Left renal pelvis (tissue), 4 donors: ENCODE results near the gene PKDREJ. TPM values are rescaled to one million over a fixed set of nuclear protein-coding genes. Genes with fewer than 3 reads are reported as not detected.

ENCODE experiments used
- DNase-seq, 4 donors: peaks; one replicate each; pipeline ENCODE4 v3.0.0-alpha.2; 2013; ENCODE audit warnings: low read depth in 4 of 4, low spot score in 3 of 4
- polyA plus RNA-seq, 4 donors: library from polyadenylated mRNA; unstranded; fragments of 120-200 nt; gene quantifications; one replicate each; pipeline ENCODE4 v1.2.1, GENCODE V29; 2013; ENCODE audit not compliant: insufficient read length in 4 of 4

The PKDREJ gene
- polyA plus RNA-seq, 4 donors: 0.20 to 0.52 (median 0.35) TPM

DNA sequence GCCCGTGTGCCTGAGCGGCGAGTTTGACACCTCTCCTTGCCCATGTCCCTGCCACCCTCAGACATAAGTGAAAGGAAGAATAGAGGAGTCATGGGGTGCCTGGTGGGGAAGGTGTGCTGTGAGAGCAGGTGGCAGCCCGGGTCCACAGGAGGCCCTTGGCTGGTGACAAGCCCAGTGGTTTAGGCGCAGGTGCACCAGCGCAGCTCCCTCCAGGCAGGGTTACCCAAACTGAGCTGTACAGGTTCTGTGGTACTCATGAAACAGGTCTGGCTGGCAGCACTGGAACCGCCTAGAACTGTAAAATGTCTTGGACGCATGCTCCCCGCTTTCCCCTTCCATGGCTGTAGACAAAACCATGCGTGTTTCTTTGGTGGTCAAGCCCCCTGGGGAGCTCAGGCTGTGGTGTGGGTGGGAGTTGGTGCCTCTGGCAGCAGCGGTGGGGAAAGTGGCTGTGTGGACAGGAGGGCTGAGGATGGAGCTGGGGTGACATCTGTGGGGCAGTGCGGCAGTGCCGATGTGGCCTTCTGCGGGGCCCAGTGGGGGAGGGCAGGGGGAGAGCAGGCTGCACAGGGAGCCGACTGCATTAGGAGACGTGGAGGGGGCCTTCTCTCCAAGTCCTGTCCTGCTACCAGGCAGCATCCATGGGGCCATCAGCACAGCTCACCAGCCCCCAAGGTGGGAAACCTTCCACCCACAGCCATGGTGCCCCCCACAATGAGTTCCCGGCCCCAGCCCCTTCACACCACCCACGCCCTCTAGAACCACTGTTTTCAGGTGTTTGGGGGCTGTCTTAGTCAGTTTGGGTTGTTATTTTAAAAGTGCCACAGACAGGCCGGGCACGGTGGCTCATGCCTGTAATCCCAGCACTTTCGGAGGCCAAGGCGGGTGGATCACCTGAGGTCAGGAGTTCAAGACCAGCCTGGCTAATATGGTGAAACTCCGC is 28.0 kb upstream of the PKDREJ start:
- DNase-seq: no peak

DNA sequence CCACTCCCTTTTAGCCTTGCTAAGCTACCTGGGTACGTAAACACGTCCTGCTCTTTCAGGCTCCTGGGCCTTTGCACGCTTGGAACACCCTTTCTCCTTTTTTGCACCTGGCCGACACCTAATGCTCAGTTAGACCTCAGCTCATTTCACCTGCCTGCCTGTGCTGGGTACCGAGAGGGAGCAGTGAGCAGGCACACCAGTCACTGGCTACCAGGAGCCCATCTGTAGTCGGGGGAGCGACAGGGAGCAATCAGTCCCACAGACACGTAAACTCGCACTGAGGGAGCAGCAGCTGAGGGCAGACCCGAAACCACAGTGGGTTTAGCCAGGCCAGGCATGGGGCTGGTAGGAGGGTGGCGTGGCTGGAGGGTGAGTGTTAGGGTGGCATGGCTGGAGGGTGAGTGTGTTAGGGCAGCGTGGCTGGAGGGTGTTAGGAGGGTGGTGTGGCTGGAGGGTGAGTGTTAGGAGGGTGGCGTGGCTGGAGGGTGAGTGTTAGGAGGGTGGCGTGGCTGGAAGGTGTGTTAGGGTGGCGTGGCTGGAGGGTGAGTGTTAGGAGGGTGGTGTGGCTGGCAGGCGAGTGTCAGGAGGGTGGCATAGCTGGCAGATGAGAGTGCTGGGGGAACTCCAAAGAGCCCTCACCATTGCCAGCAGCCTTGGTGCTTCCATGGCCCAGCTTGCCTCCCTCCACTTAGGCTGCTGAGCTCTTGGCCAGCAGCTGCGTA is 27.1 kb upstream of the PKDREJ start:
- no peak for DNase-seq

DNA sequence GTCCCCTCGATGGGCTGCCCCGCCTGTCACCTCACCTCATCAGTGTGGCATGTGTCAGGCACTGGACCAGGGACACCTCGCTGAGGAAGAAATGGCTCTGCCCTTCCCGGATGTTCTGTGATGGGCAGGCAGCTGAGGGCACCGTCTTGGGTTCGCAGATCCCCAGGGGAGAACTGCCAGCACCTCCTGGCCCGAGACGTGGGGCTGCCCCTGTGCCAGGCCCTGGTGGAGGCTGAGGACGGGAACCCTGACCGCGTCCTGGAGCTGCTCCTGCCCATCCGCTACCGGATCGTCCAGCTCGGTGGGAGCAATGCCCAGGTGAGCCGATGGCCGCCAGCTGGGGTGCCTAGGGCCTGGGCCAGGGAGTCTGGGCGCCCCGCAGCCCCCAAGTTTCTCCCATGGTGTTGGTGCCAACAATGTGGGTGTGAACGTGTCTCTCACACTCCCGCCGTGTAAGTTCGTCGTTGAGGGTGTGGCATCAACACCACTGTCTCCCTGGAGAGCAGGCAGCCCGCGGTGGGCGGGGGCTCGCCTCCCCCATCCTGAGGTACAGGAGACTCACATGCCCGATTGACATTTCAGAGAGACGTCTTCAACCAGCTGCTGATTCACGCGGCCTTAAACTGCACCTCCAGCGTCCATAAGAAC is 26.2 kb upstream of the PKDREJ start:
- no peak for DNase-seq

DNA sequence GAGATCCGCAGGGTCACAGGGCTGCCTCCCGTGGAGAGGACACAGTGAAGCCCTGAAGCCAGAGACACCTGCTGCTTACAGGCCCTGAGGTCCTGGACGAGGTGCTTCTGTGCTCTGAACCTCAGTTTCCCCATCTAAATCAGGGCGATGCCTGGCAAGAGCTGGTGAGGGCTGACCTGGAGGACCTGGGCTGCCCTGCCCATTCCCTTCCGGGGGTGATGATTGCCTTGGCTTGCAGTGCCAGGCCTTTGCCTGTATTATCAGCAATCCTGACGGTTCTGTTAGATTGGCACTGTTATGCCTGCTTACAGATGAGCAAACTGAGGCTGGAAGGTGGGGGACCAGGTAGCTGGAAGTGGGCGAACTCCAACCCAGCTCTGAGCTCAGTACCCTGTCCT is 25.7 kb upstream of the PKDREJ start:
- no peak for DNase-seq

DNA sequence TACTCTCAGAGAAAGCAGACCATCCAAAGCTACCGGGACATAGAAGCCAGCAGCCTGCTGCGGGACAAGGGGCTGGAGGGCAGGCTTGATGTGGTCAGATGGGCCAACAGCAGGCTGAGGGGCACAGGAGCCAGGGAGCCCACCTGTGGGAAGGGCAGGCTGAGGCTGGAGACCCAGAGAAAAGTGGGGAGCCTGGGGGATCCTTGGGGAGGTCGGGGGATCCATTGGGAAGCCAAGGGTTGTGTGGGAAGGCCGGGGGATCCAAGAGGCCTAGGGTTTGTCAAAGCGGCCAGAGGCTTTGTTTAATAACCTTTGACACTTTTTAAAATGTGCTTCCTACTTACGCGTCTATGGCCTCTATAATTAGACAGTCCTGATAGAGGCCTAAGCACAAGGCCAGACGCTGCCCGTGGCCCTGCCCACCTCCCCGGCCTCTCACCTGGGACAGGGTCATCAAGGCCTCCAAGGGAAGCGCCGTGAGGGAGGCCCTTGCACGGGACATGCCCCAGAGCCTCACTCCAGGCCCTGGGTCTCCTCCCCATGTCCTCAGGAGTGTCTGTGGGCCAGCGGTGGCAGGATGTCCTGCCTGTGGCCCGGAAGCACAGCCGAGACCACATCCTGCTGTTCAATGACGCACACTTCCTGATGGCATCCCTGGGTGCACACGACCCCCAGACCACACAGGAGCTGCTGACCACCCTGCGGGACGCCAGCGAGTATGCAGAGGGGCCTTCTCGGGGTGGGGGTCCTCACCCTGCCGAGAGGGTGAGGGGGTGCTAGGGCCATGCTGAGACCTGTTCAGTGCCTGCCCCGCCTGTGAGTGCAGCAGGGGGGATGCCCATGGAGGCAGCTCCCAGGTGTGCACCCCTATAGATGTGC is 25.0 kb upstream of the PKDREJ start:
- no peak for DNase-seq

DNA sequence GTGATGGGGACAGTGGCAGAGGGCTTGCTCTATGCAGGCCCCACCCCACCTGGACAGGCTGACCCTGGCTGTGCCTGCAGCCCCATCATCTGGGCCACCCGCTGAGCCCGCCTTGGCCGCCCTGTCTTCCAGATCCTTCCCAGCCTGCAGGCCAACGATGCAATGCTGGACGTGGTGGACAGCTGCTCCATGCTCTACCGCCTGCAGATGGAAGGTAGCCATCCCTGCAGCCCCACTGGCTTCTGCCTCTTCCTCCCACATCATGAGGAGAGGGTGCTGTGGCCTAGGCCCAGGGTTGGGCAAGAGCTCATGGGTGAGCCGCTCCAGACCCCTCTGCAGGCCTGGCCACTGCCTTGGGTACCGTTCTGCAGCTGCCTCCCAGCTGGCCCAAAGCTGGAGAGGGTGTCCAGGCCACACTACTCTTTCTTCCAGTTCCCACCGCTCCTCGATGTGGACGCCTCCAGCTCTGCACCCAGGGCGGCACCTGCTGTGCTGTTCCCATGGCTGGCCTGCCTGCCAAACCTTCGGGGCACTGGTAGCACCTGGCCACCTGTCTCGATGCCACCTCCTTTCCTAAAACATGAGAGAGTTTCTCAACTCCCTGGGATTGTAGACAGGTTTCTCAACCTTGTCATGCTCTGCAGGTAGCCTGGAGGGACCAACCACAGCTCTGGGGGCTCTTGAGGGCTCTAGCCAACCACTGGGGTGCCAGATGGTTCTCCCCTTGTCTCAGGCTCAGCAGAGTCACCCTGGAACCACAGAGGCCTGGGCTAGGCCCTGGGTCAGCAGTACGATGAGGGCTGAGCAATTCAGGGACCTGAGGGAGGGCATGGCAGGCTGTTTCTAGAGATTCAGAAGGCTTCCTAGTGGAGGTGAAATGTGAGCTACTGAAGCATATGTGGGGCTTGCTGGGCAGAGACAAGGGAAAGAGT is 24.1 kb upstream of the PKDREJ start:
- DNase-seq: no peak

DNA sequence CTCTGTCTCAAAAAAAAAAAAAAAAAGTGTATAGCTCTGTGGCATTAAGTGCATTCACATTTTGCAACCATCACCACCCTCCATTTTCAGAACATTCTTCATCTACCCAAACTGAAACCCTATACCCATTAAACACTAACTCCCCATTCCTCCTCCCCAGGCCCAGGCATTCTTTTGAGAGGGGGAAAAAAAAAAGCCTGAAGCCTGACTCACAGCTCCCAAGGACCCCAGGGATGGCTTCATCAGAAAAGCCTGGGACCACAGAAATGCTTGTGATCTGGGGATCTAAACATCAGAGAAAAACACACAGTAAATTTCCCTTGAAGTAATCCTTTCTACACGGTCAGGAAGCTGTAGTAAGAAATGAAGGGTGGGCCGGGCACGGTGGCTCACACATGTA is 22.9 kb upstream of the PKDREJ start:
- no peak for DNase-seq

DNA sequence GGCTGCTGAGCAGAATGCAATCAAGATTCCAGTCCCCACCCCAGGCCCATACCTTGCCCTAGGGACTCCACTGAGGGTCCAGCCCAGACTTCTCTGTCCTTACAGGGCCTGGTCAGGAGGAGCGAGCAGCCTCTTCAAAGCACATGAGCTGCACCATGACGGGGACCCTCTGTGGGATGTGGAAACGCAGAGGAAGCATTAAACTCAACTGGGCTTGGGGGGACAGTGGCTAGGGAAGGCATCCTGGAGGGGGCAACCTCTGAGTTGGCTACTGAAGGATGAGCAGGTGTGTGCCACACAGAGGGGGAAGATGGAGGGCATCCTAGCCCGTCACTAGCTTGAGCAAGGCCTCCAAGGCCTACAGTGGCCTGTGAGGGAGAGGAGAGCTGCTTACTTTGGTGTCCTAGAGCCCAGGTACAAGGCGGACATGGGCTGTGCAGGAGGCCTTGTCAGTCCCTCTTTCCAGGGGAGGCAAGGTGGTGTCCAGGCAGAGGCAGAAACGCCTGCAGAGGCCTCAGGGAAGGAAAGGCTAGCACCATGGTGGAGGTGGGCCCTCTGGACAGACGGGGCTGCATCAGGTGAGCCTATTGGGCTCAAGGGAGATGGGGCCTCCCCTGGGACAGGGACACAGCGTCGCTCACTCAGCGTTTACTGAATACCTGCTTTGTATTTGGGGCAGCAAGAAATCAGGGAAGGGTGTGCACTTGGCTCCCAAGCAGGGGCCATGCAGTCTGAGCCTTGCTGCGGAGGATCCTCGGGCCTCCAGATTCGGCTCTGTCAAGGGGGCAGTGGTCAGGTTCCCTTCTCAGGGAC is 18.9 kb upstream of the PKDREJ start:
- DNase-seq: no peak

DNA sequence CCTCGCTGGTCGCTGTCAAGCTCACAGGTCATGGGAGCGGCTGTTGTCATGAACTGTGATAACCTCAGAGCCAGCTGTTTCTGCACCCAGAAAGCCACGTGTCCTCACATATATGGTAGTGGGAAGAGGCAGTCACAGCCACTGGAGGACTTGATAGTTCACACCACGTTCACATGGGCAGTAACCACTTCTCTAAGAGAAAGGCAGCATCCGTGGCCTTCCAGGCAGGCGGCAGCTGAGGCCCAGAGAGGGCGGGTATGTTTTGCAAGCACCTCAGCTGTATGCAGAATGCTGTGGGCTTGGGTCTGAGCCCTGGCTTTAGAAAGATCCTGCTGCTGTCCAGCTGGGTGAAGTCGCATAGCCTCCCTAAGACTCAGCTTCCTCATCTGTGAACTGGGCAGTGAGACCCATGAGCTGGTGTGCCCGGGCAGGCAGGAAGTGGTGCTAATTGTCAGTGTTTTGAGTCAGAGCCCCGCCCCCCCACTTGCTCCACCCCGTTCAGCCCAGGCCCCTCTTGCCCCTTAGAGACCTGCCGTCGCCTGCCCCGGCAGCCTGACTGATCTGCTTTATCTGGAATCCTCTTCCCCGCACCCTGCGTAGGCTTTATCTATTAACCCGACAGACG is 18.0 kb upstream of the PKDREJ start:
- DNase-seq: no peak

DNA sequence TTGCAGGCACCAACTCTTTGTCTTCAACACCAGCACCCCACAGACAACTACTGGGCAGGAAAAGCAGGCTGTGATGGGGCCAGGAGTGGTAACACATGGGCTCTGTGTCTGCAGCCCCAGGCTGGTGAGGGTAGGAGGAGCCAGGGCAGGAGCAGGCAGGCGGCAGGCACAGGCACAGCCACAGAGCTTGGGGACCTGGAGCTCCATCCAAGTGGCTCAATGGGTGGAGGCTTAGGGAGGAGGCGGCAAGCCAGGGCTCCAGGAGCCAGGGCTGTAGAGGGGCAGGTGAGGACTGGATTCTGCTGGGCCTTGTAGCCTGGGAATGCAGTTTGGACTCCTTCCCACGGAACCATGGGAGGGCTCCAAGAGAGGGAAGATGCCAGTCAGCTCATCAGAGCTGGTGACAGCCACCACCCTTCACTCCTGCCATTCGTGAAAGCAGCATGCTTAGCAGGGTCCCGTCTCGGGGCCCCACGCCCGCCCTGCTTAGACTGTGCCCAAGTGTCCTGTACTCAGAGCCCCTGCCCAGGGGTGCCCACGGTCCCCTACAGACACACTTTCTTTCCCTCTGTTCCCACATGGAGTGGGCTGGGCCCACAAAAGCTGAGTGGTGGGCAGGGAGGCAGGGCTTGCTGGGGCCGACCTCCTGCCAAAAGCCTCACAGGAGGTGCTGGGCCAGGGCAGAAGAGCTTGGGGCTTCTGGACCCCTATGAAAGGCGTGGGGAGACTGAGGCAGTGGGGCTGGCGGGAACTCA is 17.1 kb upstream of the PKDREJ start:
- DNase-seq: no peak

DNA sequence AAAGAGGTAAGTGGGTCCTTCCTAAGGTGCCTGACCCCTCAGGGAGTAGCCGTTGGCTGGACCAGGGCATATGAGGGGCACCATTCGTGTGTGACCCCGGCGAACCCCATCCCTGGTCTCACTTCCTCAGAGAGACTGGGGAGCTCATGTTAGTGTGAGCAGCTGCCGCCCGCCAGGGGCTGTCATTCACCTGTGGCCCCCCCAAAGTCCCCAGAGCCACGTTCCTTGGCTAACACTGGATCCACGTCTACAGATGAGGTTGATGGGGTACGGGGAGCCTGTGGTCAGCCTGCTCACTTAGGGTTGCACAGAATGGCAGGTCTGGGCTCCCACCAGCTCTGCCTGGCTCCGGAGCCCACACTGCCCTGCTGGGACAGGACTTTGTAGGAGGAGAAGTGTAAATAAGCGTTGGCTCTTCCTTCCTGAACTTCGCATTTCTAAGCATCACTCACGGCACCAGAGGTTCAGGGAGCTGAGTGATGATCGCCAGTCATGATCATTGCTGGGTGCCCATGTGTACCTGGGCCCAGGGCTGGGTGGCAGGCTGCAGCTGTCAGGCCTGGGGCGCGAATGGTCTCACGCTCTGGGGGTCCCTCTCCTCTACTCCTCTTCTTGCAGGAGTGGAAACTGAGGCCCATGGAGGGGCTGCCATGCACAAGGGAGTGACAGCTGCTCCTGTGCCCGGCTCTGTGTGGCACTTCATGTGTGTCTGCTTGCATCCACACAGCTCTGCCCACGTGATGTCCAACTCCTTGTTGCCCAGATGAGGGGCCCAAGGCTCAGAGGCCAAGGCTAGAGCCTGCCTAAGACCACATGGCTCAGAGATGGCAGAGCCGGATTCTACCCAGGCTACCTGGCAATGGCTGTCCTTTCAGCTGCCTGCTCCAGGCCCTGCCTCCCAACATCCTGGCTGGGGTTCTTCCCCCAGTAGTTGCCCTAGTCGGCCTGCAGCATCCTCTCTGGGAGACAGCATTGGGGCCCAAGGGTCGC is 15.8 kb upstream of the PKDREJ start:
- no peak for DNase-seq

DNA sequence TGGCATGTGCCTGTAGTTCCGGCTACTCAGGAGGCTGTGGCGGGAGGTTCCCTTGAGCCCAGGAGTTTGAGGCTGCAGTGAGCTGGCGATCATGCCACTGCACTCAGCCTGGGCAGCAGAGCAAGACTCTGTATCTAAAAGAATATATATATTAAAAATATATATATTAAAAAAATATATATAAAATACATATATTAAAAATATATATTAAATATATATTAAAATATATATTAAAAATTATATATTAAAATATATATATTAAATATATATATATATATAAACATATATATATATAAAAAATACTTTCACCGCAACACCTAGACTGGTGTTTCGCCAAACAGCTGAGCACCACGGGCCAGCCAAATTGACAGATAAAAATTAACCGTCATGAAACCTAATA is 13.4 kb upstream of the PKDREJ start:
- DNase-seq: no peak

DNA sequence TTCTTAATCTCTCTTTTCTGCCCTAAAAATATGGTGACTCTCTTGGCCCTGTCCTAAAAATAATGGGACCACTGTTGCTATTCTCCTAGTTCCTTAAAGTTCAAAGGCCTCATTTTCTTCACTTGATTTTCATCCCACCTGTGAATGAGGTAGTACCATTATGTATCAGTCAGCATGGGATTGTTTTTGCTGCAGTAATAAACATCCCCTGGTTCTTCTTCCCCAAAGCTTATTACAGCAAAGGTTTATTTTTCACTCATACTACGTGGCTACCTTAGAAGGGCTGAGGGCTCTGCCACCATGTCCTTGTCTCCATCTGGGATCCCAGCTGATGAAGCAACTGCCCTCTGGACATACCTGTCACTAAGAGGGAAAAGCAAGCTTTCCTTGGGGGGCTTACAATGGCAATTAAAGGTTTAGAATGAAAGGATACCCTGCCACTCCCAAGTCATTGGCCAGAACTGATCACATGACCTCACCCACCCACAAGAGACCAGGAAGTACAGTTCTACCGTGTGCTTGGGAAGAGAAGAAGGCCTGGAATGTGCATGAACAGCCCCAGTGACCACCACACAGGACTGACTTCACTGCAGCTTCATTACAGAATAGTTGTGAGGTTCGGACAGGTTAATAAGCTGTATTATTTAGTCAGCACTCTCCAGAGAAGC is 12.4 kb upstream of the PKDREJ start:
- DNase-seq: no peak

DNA sequence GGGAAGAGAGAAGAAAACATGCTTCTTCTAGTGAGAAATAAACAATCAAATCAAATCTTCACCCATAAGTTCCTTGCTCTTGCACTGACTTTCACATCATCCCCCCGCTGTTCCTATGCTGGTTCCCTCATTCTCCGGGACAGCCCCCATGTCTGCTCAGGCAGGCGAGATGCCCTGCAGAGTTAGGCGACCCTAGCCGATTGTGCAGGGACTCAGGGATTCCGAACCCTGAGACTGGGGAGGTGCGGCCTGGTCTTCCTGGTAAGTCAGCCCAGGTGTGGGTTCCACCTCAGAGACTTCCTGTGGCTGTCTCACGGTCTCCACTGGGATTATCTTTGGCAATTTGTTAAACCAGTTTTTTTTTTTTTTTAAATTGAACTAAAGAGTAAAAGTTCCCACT is 11.2 kb upstream of the PKDREJ start:
- DNase-seq: no peak

DNA sequence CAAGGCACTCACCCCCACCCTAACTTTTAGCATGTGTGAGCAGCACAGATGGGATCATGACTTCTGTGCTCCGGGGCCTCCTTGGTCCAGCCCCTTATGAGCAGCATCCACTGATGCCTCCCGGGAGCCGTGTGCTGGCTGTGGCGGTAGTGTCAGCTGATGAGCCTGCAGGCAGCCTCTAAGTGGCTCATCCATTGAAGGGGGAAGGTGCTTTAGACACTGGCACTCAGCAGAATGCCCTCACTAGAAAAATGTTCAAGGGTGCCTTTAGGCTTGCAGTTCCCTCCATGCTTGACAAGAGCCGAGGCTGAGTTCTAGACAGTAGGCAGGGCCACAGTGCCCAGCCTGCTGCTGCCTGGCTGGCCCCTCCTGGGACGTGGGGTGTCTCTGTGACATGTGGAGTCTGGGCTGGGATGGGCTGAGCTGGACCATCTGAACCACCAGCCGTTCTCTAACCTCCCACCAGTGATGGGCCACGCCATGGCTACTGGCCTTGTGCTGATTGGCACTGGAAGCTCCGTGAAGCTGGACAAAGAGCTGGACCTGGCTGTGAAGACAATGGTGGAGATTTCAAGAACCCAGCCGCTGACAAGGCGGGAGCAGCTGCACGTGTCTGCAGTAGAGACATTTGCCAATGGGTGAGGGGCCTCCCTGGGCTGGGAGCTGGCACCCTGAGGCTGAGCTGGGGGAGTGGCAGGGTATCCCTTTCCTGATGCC is 10.4 kb upstream of the PKDREJ start:
- no peak for DNase-seq
